ENCODE results near the gene PNMT. TPM values are rescaled to one million over a fixed set of nuclear protein-coding genes. Genes with fewer than 3 reads are reported as not detected.

The PNMT gene
- total and polyA plus RNA-seq, 2 of the 13 experiments (the other 11 are each of a cell fraction or from before 2014, with no cell fraction given) = 0.25 TPM; not detected in 1

GRCh38 chr17:39674702-39675389, 6.6 kb downstream of the PNMT start:
- peak overlapping the region; percentile 62 for H3K27ac ChIP-seq (ENCODE audit: extremely low read length, insufficient read depth, low read length)
- BruUV-seq (replicated peaks) = no TSS peak
- ChIA-PET POLR2A (interaction anchor here (0.6 to 9.4 kb wide), 16 partner anchors 8 to 77 kb away, joined by 3 to 96 read pairs (median 5); partner anchors contain the start of genes ERBB2, GRB7, MIEN1 and PGAP3), CTCF (ENCODE audit: low intra/inter-chr PET ratio, low total read pairs) (interaction anchor here (8.5 kb wide), 1 partner anchor 53 kb away, joined by 136 read pairs; no protein-coding TSS in a partner anchor)
- DNase-seq (ENCODE audit: low spot score) (peak; percentile 81), ATAC-seq (peak; percentile 59), FAIRE-seq (peak; percentile 36)
- no peaks in the 10 kb centered on the region for H3K36me3 ChIP-seq (replicated peaks in 1 of 2; ENCODE audit: control insufficient read depth in 1 of 2, insufficient read depth in 2 of 2, low read length in 2 of 2)
- H4K20me1 ChIP-seq (ENCODE audit: insufficient read depth, low read length) = no peaks in the 10 kb centered on the region
- in situ Hi-C loops (cut with HindIII; ENCODE audit: extremely low pct_ligation_motif_present, low pct_unique_long_range_greater_than_20kb) (loop anchor here (5.0 kb wide), 2 partner anchors 53 to 77 kb away; no protein-coding TSS in a partner anchor), intact Hi-C loops (cut with micrococcal nuclease; ENCODE audit: unreplicated experiment) (loop anchor here (5.0 kb wide), 1 partner anchor 77 kb away; no protein-coding TSS in a partner anchor)
- peak overlapping the region; percentile 55 for H3K9ac ChIP-seq (ENCODE audit: insufficient read depth, low read depth, low read length)
- H2AFZ ChIP-seq (ENCODE audit: low read length) = no peak overlapping the region
- peaks cover 6 to 17% of the 10 kb centered on the region in 2 experiments; a peak in 4 of 5 replicates for H3K27me3 ChIP-seq (ENCODE audit: control insufficient read depth in 1 of 2, insufficient read depth in 2 of 2, low read length in 2 of 2)
- H3K79me2 ChIP-seq (ENCODE audit: insufficient read depth, low read length) = no peaks in the 10 kb centered on the region
- H3K4me1 ChIP-seq (ENCODE audit: insufficient read depth, low read length) = peaks cover 91% of the 10 kb centered on the region
- 14% methylated on average over 10 of the region's 11 CpGs for WGBS (ENCODE audit: low lambda C conversion rate)
- H3K4me3 ChIP-seq (replicated peaks in 1 of 3; ENCODE audit: insufficient read depth in 1 of 3, low read depth in 2 of 3, low read length in 3 of 3) = peak overlapping the region in 2 of 3 experiments; percentile 5 to 49; a peak in 2 of 6 replicates
- H3K4me2 ChIP-seq (ENCODE audit: low read depth, low read length) = peak overlapping the region; percentile 55
- no peaks in the 10 kb centered on the region for H3K9me3 ChIP-seq (ENCODE audit: low read length)
- TF ChIP-seq DNMT3B (CRISPR knock-in tag; conservative IDR thresholded peaks at IDR 0.05) (no peak), ARID2 (CRISPR knock-in tag; IDR thresholded peaks at IDR 0.05; ENCODE audit: borderline replicate concordance) (0 out of 2 replicates have a peak, but pooled peaks have one; percentile 44), ZNF12 (CRISPR knock-in tag; IDR thresholded peaks at IDR 0.05) (0 out of 2 replicates have a peak, but pooled peaks have one; percentile 18), AHDC1 (CRISPR knock-in tag; IDR thresholded peaks at IDR 0.05; ENCODE audit: borderline replicate concordance) (no peak; the same call in 1 of the 2 replicates), SOX5 (CRISPR knock-in tag; IDR thresholded peaks at IDR 0.05; ENCODE audit: borderline replicate concordance) (peak; percentile 49; the same call in 1 of the 2 replicates), ARNTL (CRISPR knock-in tag; IDR thresholded peaks at IDR 0.05) (peak; percentile 69; the same call in 1 of the 2 replicates), SNAPC2 (CRISPR knock-in tag; IDR thresholded peaks at IDR 0.05) (no peak), MLLT10 (CRISPR knock-in tag; IDR thresholded peaks at IDR 0.05) (no peak), ZNF574 (CRISPR knock-in tag; IDR thresholded peaks at IDR 0.05) (peak; percentile 67), CREM (IDR thresholded peaks at IDR 0.05) (peak; percentile 59; the same call in 1 of the 2 replicates), CREM (CRISPR knock-in tag; IDR thresholded peaks at IDR 0.05) (no peak), NR2F1 (CRISPR knock-in tag; IDR thresholded peaks at IDR 0.05) (no peak; a peak in 1 of 4 replicates)
- TF ChIP-seq, protein P1, sequence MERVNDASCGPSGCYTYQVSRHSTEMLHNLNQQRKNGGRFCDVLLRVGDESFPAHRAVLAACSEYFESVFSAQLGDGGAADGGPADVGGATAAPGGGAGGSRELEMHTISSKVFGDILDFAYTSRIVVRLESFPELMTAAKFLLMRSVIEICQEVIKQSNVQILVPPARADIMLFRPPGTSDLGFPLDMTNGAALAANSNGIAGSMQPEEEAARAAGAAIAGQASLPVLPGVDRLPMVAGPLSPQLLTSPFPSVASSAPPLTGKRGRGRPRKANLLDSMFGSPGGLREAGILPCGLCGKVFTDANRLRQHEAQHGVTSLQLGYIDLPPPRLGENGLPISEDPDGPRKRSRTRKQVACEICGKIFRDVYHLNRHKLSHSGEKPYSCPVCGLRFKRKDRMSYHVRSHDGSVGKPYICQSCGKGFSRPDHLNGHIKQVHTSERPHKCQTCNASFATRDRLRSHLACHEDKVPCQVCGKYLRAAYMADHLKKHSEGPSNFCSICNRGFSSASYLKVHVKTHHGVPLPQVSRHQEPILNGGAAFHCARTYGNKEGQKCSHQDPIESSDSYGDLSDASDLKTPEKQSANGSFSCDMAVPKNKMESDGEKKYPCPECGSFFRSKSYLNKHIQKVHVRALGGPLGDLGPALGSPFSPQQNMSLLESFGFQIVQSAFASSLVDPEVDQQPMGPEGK (CRISPR knock-in tag; IDR thresholded peaks at IDR 0.05) = peak; percentile 93
